GM12878 (cell line): ENCODE measurements around the gene IKBIP. TPM values are rescaled to one million over a fixed set of nuclear protein-coding genes. Genes with fewer than 3 reads are reported as not detected.

Experiments used
- BACH1 ChIP-seq: fragments of 450-650 bp; IDR thresholded peaks from 2 replicates; pipeline ENCODE4 v1.6.1; 2017; ENCODE audit warnings: mild to moderate bottlenecking, borderline replicate concordance
- EP300 ChIP-seq, 2 experiments: fragments of 150-350 bp in 1 of 2; IDR thresholded peaks; 2 replicates each; pipeline ENCODE4 v1.6.1; 2011 to 2012; ENCODE audit warnings: low read depth in 2 of 2, low read length in 2 of 2, borderline replicate concordance in 1 of 2, improper control_type of control experiment in 1 of 2, inconsistent platforms in 1 of 2; ENCODE audit not compliant: control insufficient read depth in 1 of 2
- FOS ChIP-seq: IDR thresholded peaks from 3 replicates; pipeline ENCODE4 v1.6.1; 2011; ENCODE audit warnings: borderline replicate concordance; ENCODE audit not compliant: insufficient read length; ENCODE audit errors: extremely low read depth
- MTA2 ChIP-seq: fragments of 450-650 bp; IDR thresholded peaks from 2 replicates; pipeline ENCODE4 v1.6.1; 2016; ENCODE audit warnings: low read depth, mild to moderate bottlenecking, moderate library complexity
- MTA3 ChIP-seq: IDR thresholded peaks from 2 replicates; pipeline ENCODE4 v1.6.1; 2012; ENCODE audit warnings: low read length, inconsistent platforms, borderline replicate concordance
- SMC3 ChIP-seq: IDR thresholded peaks from 2 replicates; pipeline ENCODE4 v1.6.1; 2011; ENCODE audit warnings: low read length, improper control_type of control experiment, borderline replicate concordance
- SP1 ChIP-seq: IDR thresholded peaks from one replicate; pipeline ENCODE4 v1.6.1; 2011; ENCODE audit warnings: low read depth, low read length
- ZBTB11 ChIP-seq: fragments of 450-650 bp; formaldehyde crosslinking; IDR thresholded peaks from 2 replicates; pipeline ENCODE4 v1.5.0; 2022; ENCODE audit warnings: mild to moderate bottlenecking, missing genetic modification characterization
- ZBTB33 ChIP-seq: fragments of 450-650 bp; IDR thresholded peaks from 2 replicates; pipeline ENCODE4 v1.6.1; 2017; ENCODE audit warnings: mild to moderate bottlenecking
- ZNF274 ChIP-seq: IDR thresholded peaks from one replicate; pipeline ENCODE4 v1.8.0; 2011; ENCODE audit not compliant: insufficient read length, insufficient read depth
- polyA plus RNA-seq, 11 experiments: library from polyadenylated mRNA; depleted of rRNA in 4 of 11; unstranded in 6 of 11; stranded (reverse) in 5 of 11; fragments of >200 nt; fragmentation: Nextera tagmentation in 4 of 11; fragmentation: Illumina TruSeq in 1 of 11; extraction: Ambion mirVana in 4 of 11; extraction: Trizol in 1 of 11; gene quantifications; 1 replicate in 1 of 11; 2 replicates in 10 of 11; pipeline versions ENCODE4 v1.2.1 to v1.2.3, GENCODE V29; 2011 to 2016; ENCODE audit warnings: inconsistent platforms in 2 of 11, missing spikeins in 2 of 11, low read depth in 1 of 11
- total RNA-seq, 4 experiments: library from RNA; depleted of rRNA in 3 of 4; stranded (reverse); fragments of >200 nt in 3 of 4; fragmentation: Illumina TruSeq in 1 of 4; extraction: Trizol in 1 of 4; gene quantifications; 2 replicates each; pipeline versions ENCODE4 v1.2.1 to v1.2.3, GENCODE V29; 2013 to 2021
- TF ChIP-seq, protein P1 (sequence below): IDR thresholded peaks from 2 replicates; pipeline ENCODE4 v1.6.1; 2012; ENCODE audit warnings: low read depth, low read length, improper control_type of control experiment
- TF ChIP-seq, protein P2 (sequence below): fragments of 150-350 bp; IDR thresholded peaks from 2 replicates; pipeline ENCODE4 v1.6.1; 2014; ENCODE audit warnings: mild to moderate bottlenecking, low read depth, low read length
- TF ChIP-seq, protein P3 (sequence below): fragments of 150-350 bp; IDR thresholded peaks from 2 replicates; pipeline ENCODE4 v1.6.1; 2016; ENCODE audit warnings: low read depth, low read length
- TF ChIP-seq, protein P4 (sequence below): IDR thresholded peaks from 2 replicates; pipeline ENCODE4 v1.6.1; 2011; ENCODE audit warnings: mild to moderate bottlenecking, low read depth, low read length, moderate library complexity; ENCODE audit not compliant: insufficient replicate concordance

IKBIP gene
- total and polyA plus RNA-seq, 10 of the 15 experiments (the other 5 are each of a cell fraction or from before 2014, with no cell fraction given): 5.4 to 34.5 (median 18.4) TPM

GRCh38 chr12:98644712-98645571 lies at the start of gene IKBIP, which contains the start of gene APAF1 (continued):
- TF ChIP-seq SMC3 (no peak), FOS (no peak), MTA2 (no peak), MTA3 (no peak), BACH1 (peak; percentile 55; the same call in 1 of the 2 replicates), ZBTB33 (no peak), EP300 (IDR thresholded peaks at IDR 0.05; ENCODE audit: borderline replicate concordance in 1 of 2, control insufficient read depth in 1 of 2, low read depth in 2 of 2, low read length in 2 of 2) (0 out of 4 replicates have a peak, but pooled peaks of 1 of the 2 experiments have one; percentile 5), SP1 (peak; percentile 61), ZNF274 (no peak), ZBTB11 (CRISPR knock-in tag) (no peak)
- TF ChIP-seq, protein P1, sequence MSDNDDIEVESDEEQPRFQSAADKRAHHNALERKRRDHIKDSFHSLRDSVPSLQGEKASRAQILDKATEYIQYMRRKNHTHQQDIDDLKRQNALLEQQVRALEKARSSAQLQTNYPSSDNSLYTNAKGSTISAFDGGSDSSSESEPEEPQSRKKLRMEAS: no peak; the same call in 1 of the 2 replicates
- TF ChIP-seq, protein P2, sequence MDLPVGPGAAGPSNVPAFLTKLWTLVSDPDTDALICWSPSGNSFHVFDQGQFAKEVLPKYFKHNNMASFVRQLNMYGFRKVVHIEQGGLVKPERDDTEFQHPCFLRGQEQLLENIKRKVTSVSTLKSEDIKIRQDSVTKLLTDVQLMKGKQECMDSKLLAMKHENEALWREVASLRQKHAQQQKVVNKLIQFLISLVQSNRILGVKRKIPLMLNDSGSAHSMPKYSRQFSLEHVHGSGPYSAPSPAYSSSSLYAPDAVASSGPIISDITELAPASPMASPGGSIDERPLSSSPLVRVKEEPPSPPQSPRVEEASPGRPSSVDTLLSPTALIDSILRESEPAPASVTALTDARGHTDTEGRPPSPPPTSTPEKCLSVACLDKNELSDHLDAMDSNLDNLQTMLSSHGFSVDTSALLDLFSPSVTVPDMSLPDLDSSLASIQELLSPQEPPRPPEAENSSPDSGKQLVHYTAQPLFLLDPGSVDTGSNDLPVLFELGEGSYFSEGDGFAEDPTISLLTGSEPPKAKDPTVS: no peak
- TF ChIP-seq, protein P3, sequence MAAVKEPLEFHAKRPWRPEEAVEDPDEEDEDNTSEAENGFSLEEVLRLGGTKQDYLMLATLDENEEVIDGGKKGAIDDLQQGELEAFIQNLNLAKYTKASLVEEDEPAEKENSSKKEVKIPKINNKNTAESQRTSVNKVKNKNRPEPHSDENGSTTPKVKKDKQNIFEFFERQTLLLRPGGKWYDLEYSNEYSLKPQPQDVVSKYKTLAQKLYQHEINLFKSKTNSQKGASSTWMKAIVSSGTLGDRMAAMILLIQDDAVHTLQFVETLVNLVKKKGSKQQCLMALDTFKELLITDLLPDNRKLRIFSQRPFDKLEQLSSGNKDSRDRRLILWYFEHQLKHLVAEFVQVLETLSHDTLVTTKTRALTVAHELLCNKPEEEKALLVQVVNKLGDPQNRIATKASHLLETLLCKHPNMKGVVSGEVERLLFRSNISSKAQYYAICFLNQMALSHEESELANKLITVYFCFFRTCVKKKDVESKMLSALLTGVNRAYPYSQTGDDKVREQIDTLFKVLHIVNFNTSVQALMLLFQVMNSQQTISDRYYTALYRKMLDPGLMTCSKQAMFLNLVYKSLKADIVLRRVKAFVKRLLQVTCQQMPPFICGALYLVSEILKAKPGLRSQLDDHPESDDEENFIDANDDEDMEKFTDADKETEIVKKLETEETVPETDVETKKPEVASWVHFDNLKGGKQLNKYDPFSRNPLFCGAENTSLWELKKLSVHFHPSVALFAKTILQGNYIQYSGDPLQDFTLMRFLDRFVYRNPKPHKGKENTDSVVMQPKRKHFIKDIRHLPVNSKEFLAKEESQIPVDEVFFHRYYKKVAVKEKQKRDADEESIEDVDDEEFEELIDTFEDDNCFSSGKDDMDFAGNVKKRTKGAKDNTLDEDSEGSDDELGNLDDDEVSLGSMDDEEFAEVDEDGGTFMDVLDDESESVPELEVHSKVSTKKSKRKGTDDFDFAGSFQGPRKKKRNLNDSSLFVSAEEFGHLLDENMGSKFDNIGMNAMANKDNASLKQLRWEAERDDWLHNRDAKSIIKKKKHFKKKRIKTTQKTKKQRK: no peak
- TF ChIP-seq, protein P4, sequence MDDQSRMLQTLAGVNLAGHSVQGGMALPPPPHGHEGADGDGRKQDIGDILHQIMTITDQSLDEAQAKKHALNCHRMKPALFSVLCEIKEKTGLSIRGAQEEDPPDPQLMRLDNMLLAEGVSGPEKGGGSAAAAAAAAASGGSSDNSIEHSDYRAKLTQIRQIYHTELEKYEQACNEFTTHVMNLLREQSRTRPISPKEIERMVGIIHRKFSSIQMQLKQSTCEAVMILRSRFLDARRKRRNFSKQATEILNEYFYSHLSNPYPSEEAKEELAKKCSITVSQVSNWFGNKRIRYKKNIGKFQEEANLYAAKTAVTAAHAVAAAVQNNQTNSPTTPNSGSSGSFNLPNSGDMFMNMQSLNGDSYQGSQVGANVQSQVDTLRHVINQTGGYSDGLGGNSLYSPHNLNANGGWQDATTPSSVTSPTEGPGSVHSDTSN: no peak
